Gastrocnemius medialis (tissue), 4 donors: Measurements from ENCODE around the gene RNF144A.

Experiments used
- CTCF ChIP-seq, 5 experiments: fragments of 450-650 bp in 3 of 5; fragments of 200-600 bp in 2 of 5; sonication (generic) in 2 of 5; IDR thresholded peaks in 4 of 5; conservative IDR thresholded peaks in 1 of 5; 1 replicate in 4 of 5; 2 replicates in 1 of 5; pipeline ENCODE4 v1.5.1; 2016 to 2019; ENCODE audit warnings: antibody characterized with exemption in 5 of 5, mild to moderate bottlenecking in 3 of 5, moderate library complexity in 3 of 5
- POLR2A ChIP-seq, 2 donors: fragments of 450-650 bp; IDR thresholded peaks; one replicate each; pipeline ENCODE4 v1.6.1; 2017; ENCODE audit warnings: antibody characterized with exemption in 2 of 2, mild to moderate bottlenecking in 2 of 2, moderate library complexity in 2 of 2

GRCh38 chr2:6911721-6912120 is 5.5 kb upstream of the RNF144A start:
- TF ChIP-seq POLR2A (IDR thresholded peaks at IDR 0.05): no peak
- no peak for TF ChIP-seq CTCF (IDR thresholded peaks at IDR 0.05 in 4 of 5, conservative IDR thresholded peaks at IDR 0.05 in 1 of 5)
